DND-41 (cell line): ENCODE data around the gene ARMC3.

Experiments
- EZH2 ChIP-seq: IDR thresholded peaks from 3 replicates; pipeline ENCODE4 v1.6.1; 2012; ENCODE audit warnings: borderline replicate concordance, low read depth, mild to moderate bottlenecking, moderate library complexity, low read length, inconsistent platforms; ENCODE audit not compliant: severe bottlenecking
- TF ChIP-seq, protein P1 (sequence below): IDR thresholded peaks from 2 replicates; pipeline ENCODE4 v1.5.1; 2012; ENCODE audit warnings: borderline replicate concordance, low read length, moderate library complexity, mild to moderate bottlenecking; ENCODE audit not compliant: poor library complexity, severe bottlenecking; ENCODE audit errors: extremely low read depth

DNA sequence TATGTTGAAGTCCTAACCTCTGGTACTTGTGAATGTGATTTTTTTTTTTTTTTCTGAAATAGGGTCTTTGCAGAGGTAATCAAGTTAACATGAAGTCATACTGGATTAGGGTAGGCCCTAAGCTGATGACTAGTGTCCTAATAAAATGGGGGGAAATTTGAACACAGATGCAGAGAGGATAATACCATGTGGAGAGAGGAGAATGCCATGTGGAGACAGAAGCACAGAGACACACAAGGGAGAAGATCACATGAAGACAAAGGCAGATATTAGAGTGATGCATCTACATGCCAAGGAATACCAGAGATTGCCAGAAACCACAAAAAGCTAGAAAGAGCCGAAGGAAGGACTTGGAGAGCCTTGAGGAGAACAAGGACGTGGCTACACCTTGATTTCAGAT is 28.5 kb upstream of the ARMC3 start:
- TF ChIP-seq, protein P1, sequence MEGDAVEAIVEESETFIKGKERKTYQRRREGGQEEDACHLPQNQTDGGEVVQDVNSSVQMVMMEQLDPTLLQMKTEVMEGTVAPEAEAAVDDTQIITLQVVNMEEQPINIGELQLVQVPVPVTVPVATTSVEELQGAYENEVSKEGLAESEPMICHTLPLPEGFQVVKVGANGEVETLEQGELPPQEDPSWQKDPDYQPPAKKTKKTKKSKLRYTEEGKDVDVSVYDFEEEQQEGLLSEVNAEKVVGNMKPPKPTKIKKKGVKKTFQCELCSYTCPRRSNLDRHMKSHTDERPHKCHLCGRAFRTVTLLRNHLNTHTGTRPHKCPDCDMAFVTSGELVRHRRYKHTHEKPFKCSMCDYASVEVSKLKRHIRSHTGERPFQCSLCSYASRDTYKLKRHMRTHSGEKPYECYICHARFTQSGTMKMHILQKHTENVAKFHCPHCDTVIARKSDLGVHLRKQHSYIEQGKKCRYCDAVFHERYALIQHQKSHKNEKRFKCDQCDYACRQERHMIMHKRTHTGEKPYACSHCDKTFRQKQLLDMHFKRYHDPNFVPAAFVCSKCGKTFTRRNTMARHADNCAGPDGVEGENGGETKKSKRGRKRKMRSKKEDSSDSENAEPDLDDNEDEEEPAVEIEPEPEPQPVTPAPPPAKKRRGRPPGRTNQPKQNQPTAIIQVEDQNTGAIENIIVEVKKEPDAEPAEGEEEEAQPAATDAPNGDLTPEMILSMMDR = no peak
- no peak for TF ChIP-seq EZH2
